HepG2 (cell line): ENCODE results near the gene ECHS1. TPM values are rescaled to one million over a fixed set of nuclear protein-coding genes. Genes with fewer than 3 reads are reported as not detected.

Source experiments
- HNRNPH1 ChIP-seq: fragments of 200-400 bp; formaldehyde crosslinking; optimal IDR thresholded peaks from 2 replicates; pipeline ENCODE3; 2017; ENCODE audit warnings: mild to moderate bottlenecking, low read depth, low read length
- NFE2L2 ChIP-seq: fragments of 150-350 bp; IDR thresholded peaks from 2 replicates; pipeline ENCODE4 v1.6.1; 2014; ENCODE audit warnings: low read length
- NFIC ChIP-seq: IDR thresholded peaks from 2 replicates; pipeline ENCODE4 v1.6.1; 2012; ENCODE audit warnings: mild to moderate bottlenecking, low read length, inconsistent platforms
- NFKB2 ChIP-seq: sonication (generic); formaldehyde crosslinking; IDR thresholded peaks from 2 replicates; pipeline ENCODE4 v1.4.0; 2020; ENCODE audit warnings: missing genetic modification reagents, borderline replicate concordance
- PAX8 ChIP-seq: sonication (generic); formaldehyde crosslinking; IDR thresholded peaks from 2 replicates; pipeline ENCODE4 v1.8.0; 2022; ENCODE audit warnings: mild to moderate bottlenecking, missing genetic modification reagents, borderline replicate concordance
- PHB2 ChIP-seq: fragments of 450-650 bp; IDR thresholded peaks from 2 replicates; pipeline ENCODE4 v1.6.1; 2018; ENCODE audit not compliant: partially characterized antibody
- REXO4 ChIP-seq: sonication (generic); formaldehyde crosslinking; IDR thresholded peaks from 2 replicates; pipeline ENCODE4 v1.8.0; 2022; ENCODE audit warnings: missing genetic modification reagents, mild to moderate bottlenecking, borderline replicate concordance
- SMYD3 ChIP-seq: sonication (generic); formaldehyde crosslinking; IDR thresholded peaks from 2 replicates; pipeline ENCODE4 v1.8.1; 2023; ENCODE audit warnings: mild to moderate bottlenecking, missing genetic modification reagents
- TP53 ChIP-seq: sonication (generic); formaldehyde crosslinking; conservative IDR thresholded peaks from 2 replicates; pipeline ENCODE4 v1.4.0; 2020; ENCODE audit warnings: missing genetic modification reagents
- ZEB1 ChIP-seq: IDR thresholded peaks from 2 replicates; pipeline ENCODE4 v1.6.1; 2012; ENCODE audit warnings: mild to moderate bottlenecking, low read depth, inconsistent platforms; ENCODE audit not compliant: insufficient replicate concordance
- ZNF24 ChIP-seq: fragments of 450-650 bp; IDR thresholded peaks from 2 replicates; pipeline ENCODE4 v1.6.1; 2017; ENCODE audit warnings: antibody characterized with exemption, mild to moderate bottlenecking
- ZNF282 ChIP-seq: fragments of 450-650 bp; IDR thresholded peaks from 2 replicates; pipeline ENCODE4 v1.6.1; 2018; ENCODE audit not compliant: partially characterized antibody
- ZNF550 ChIP-seq: sonication (generic); formaldehyde crosslinking; IDR thresholded peaks from 2 replicates; pipeline ENCODE4 v1.4.0; 2020; ENCODE audit warnings: mild to moderate bottlenecking, missing genetic modification reagents, borderline replicate concordance
- ZNF607 ChIP-seq: sonication (generic); formaldehyde crosslinking; IDR thresholded peaks from 2 replicates; pipeline ENCODE4 v1.5.1; 2020; ENCODE audit warnings: missing genetic modification reagents, mild to moderate bottlenecking, borderline replicate concordance
- ZNF619 ChIP-seq: sonication (generic); formaldehyde crosslinking; IDR thresholded peaks from 2 replicates; pipeline ENCODE4 v1.4.0; 2020; ENCODE audit warnings: mild to moderate bottlenecking, missing genetic modification reagents
- ZNF737 ChIP-seq: sonication (generic); formaldehyde crosslinking; IDR thresholded peaks from 2 replicates; pipeline ENCODE4 v1.5.0; 2020; ENCODE audit warnings: missing genetic modification reagents, mild to moderate bottlenecking, borderline replicate concordance
- ZNF879 ChIP-seq: sonication (generic); formaldehyde crosslinking; IDR thresholded peaks from 2 replicates; pipeline ENCODE4 v1.8.1; 2023; ENCODE audit warnings: missing genetic modification reagents
- ZSCAN21 ChIP-seq: sonication (generic); formaldehyde crosslinking; IDR thresholded peaks from 2 replicates; pipeline ENCODE4 v1.8.0; 2022; ENCODE audit warnings: mild to moderate bottlenecking, missing genetic modification reagents, moderate library complexity, borderline replicate concordance
- polyA plus RNA-seq, 8 experiments: library from polyadenylated mRNA; depleted of rRNA in 3 of 8; stranded (reverse) in 7 of 8; unstranded in 1 of 8; fragments of >200 nt; fragmentation: Illumina TruSeq in 4 of 8; extraction: Trizol in 4 of 8; gene quantifications; 2 replicates each; pipeline versions ENCODE4 v1.2.1 to v1.2.3, GENCODE V29; 2011 to 2016; ENCODE audit warnings: low read depth in 4 of 8, missing spikeins in 1 of 8, mixed read lengths in 1 of 8; ENCODE audit not compliant: insufficient read depth in 1 of 8
- total RNA-seq, 5 experiments: library from RNA; depleted of rRNA; stranded (reverse); fragments of >200 nt; fragmentation: Illumina TruSeq; extraction: Trizol; gene quantifications; 2 replicates each; pipeline ENCODE4 v1.2.3, GENCODE V29; 2016; ENCODE audit warnings: low read depth in 1 of 5
- TF ChIP-seq, protein P1 (sequence below): sonication (generic); formaldehyde crosslinking; conservative IDR thresholded peaks from 2 replicates; pipeline ENCODE4 v1.8.0; 2022; ENCODE audit warnings: missing genetic modification reagents
- TF ChIP-seq, protein P2 (sequence below): sonication (generic); formaldehyde crosslinking; IDR thresholded peaks from 2 replicates; pipeline ENCODE4 v1.4.0; 2020; ENCODE audit warnings: mild to moderate bottlenecking, low read depth, missing genetic modification reagents
- TF ChIP-seq, protein P3 (sequence below): sonication (generic); formaldehyde crosslinking; IDR thresholded peaks from 2 replicates; pipeline ENCODE4 v1.5.0; 2020; ENCODE audit warnings: mild to moderate bottlenecking, missing genetic modification reagents, borderline replicate concordance
- TF ChIP-seq, protein P4 (sequence below): sonication (generic); formaldehyde crosslinking; IDR thresholded peaks from 2 replicates; pipeline ENCODE4 v1.8.0; 2022; ENCODE audit warnings: low read depth, missing genetic modification reagents

The ECHS1 gene
- total and polyA plus RNA-seq, 2 of the 13 experiments (the other 11 are each of a cell fraction or from before 2014, with no cell fraction given) = 32.7 to 195 TPM

DNA sequence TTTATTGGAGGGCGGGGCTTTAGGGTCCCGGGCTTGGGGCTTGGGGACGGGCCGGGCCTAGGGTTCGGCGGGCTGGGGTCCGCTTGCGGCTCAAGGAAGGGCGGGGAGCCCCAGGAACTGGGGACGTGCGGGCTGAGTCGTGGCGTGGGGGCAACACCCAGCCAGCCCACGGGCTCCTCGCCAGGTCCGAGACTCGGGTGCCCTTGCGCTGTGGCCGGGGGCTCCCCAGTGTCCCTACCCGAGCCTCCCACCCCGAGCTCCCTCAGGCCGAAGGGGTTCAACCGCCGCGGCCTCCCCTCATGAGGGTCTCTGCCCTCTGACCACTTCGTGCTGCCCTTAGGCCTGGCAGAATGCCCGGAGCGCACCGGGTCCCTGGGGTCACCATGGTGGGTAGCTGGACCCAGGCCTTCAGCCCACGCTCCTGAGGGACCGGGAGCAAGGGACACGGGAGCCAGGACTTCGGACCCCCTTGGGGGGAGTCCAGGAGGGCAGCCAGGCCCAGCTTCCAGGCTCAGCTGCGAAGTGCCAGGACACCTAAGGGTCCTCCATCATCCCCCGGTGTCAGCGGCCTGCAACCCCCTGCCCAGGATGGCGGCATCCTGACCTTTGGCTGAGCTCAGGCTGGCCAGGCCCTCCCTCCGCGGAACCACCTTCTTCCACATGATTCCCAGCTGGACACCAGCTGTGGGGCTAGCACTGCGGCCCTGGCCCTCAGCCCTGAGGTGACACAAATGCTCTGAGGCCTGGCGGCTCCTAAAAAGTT is 14.8 kb downstream of the ECHS1 start (continued):
- TF ChIP-seq, protein P1, sequence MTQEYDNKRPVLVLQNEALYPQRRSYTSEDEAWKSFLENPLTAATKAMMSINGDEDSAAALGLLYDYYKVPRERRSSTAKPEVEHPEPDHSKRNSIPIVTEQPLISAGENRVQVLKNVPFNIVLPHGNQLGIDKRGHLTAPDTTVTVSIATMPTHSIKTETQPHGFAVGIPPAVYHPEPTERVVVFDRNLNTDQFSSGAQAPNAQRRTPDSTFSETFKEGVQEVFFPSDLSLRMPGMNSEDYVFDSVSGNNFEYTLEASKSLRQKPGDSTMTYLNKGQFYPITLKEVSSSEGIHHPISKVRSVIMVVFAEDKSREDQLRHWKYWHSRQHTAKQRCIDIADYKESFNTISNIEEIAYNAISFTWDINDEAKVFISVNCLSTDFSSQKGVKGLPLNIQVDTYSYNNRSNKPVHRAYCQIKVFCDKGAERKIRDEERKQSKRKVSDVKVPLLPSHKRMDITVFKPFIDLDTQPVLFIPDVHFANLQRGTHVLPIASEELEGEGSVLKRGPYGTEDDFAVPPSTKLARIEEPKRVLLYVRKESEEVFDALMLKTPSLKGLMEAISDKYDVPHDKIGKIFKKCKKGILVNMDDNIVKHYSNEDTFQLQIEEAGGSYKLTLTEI (CRISPR knock-in tag) = no peak
- TF ChIP-seq ZNF282 = no peak
- TF ChIP-seq ZNF607 (CRISPR knock-in tag) = peak; percentile 73; the same call in 1 of the 2 replicates
- peak; percentile 65; the same call in 1 of the 2 replicates for TF ChIP-seq NFKB2 (CRISPR knock-in tag)
- no peak for TF ChIP-seq REXO4 (CRISPR knock-in tag)
- no peak for TF ChIP-seq NFIC
- no peak for TF ChIP-seq ZNF619
- no peak for TF ChIP-seq ZNF24
- no peak for TF ChIP-seq HNRNPH1
- TF ChIP-seq ZNF737 (CRISPR knock-in tag) = 0 out of 2 replicates have a peak, but pooled peaks have one; percentile 59
- TF ChIP-seq ZNF879 (CRISPR knock-in tag) = no peak
- TF ChIP-seq ZEB1 = no peak
- TF ChIP-seq NFE2L2 = no peak
- TF ChIP-seq PAX8 = no peak
- peak; percentile 72; the same call in 1 of the 2 replicates for TF ChIP-seq ZNF550 (CRISPR knock-in tag)
- TF ChIP-seq TP53 = no peak
- no peak for TF ChIP-seq PHB2
- TF ChIP-seq, protein P2, sequence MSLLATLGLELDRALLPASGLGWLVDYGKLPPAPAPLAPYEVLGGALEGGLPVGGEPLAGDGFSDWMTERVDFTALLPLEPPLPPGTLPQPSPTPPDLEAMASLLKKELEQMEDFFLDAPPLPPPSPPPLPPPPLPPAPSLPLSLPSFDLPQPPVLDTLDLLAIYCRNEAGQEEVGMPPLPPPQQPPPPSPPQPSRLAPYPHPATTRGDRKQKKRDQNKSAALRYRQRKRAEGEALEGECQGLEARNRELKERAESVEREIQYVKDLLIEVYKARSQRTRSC (CRISPR knock-in tag) = 0 out of 2 replicates have a peak, but pooled peaks have one; percentile 5
- TF ChIP-seq, protein P3, sequence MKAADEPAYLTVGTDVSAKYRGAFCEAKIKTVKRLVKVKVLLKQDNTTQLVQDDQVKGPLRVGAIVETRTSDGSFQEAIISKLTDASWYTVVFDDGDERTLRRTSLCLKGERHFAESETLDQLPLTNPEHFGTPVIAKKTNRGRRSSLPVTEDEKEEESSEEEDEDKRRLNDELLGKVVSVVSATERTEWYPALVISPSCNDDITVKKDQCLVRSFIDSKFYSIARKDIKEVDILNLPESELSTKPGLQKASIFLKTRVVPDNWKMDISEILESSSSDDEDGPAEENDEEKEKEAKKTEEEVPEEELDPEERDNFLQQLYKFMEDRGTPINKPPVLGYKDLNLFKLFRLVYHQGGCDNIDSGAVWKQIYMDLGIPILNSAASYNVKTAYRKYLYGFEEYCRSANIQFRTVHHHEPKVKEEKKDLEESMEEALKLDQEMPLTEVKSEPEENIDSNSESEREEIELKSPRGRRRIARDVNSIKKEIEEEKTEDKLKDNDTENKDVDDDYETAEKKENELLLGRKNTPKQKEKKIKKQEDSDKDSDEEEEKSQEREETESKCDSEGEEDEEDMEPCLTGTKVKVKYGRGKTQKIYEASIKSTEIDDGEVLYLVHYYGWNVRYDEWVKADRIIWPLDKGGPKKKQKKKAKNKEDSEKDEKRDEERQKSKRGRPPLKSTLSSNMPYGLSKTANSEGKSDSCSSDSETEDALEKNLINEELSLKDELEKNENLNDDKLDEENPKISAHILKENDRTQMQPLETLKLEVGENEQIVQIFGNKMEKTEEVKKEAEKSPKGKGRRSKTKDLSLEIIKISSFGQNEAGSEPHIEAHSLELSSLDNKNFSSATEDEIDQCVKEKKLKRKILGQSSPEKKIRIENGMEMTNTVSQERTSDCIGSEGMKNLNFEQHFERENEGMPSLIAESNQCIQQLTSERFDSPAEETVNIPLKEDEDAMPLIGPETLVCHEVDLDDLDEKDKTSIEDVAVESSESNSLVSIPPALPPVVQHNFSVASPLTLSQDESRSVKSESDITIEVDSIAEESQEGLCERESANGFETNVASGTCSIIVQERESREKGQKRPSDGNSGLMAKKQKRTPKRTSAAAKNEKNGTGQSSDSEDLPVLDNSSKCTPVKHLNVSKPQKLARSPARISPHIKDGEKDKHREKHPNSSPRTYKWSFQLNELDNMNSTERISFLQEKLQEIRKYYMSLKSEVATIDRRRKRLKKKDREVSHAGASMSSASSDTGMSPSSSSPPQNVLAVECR (CRISPR knock-in tag) = peak; percentile 46
- 0 out of 2 replicates have a peak, but pooled peaks have one; percentile 73 for TF ChIP-seq ZSCAN21 (CRISPR knock-in tag)
- TF ChIP-seq, protein P4, sequence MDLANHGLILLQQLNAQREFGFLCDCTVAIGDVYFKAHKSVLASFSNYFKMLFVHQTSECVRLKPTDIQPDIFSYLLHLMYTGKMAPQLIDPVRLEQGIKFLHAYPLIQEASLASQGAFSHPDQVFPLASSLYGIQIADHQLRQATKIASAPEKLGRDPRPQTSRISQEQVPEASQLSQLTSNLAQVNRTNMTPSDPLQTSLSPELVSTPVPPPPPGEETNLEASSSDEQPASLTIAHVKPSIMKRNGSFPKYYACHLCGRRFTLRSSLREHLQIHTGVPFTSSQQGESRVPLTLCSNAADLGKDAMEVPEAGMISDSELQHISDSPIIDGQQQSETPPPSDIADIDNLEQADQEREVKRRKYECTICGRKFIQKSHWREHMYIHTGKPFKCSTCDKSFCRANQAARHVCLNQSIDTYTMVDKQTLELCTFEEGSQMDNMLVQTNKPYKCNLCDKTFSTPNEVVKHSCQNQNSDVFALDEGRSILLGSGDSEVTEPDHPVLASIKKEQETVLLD (CRISPR knock-in tag) = no peak
- no peak for TF ChIP-seq SMYD3 (CRISPR knock-in tag)
